Endothelial cell of umbilical vein (primary cell): ENCODE data around the gene ATPAF1. TPM values are rescaled to one million over a fixed set of nuclear protein-coding genes. Genes with fewer than 3 reads are reported as not detected.

Source experiments
- BruUV-seq: library from RNA; stranded (reverse); fragments of 400-500 nt; replicated peaks from 2 replicates; lab custom pipeline; 2021; lab: Mats Ljungman, UMichigan
- CTCF ChIA-PET: fragments of 300-600, 350-600 bp; sonication (Branson Sonifier 250); formaldehyde crosslinking; loops from one replicate; lab custom pipeline; 2021; ENCODE audit warnings: antibody characterized with exemption, inconsistent platforms; lab: Charles Lee
- POLR2A ChIA-PET: fragments of 300-600, 350-600 bp; sonication (Branson Sonifier 250); formaldehyde crosslinking; loops from one replicate; lab custom pipeline; 2021; ENCODE audit warnings: antibody characterized with exemption, inconsistent platforms; lab: Charles Lee
- DNase-seq: peaks from one replicate; pipeline ENCODE4 v3.0.0-alpha.2; 2011; ENCODE audit warnings: low read depth, low spot score
- FAIRE-seq: peaks from 2 replicates; lab custom pipeline; 2011; peaks lifted over from hg19 to GRCh38; lab: Jason Lieb, UNC
- H2AFZ ChIP-seq: 2 replicates; pipeline ENCODE4 v1.6.0; 2012; ENCODE audit warnings: low read depth, low read length, control low read depth, inconsistent platforms
- H3K27ac ChIP-seq: 2 replicates; pipeline ENCODE4 v1.5.1; 2011; ENCODE audit warnings: low read depth, mild to moderate bottlenecking, control low read depth, low read length, moderate library complexity; ENCODE audit not compliant: insufficient read depth
- H3K27me3 ChIP-seq, 2 experiments: 2 replicates each; pipeline versions ENCODE4 v1.6.0 to v1.6.1; 2011; ENCODE audit warnings: low read length in 2 of 2, mixed read lengths in 1 of 2; ENCODE audit not compliant: control insufficient read depth in 2 of 2, insufficient read depth in 2 of 2
- H3K36me3 ChIP-seq, 2 experiments: 2 replicates in 1 of 2; 3 replicates in 1 of 2; pipeline ENCODE4 v1.5.1; 2011; ENCODE audit warnings: low read length in 2 of 2, mild to moderate bottlenecking in 1 of 2, moderate library complexity in 1 of 2; ENCODE audit not compliant: control insufficient read depth in 2 of 2, insufficient read depth in 2 of 2; ENCODE audit errors: extremely low read depth in 1 of 2
- H3K4me1 ChIP-seq: 3 replicates; pipeline ENCODE4 v1.5.1; 2011; ENCODE audit warnings: mild to moderate bottlenecking, low read length; ENCODE audit not compliant: control insufficient read depth, insufficient read depth; ENCODE audit errors: extremely low read depth
- H3K4me2 ChIP-seq: 2 replicates; pipeline ENCODE4 v1.6.1; 2011; ENCODE audit warnings: low read length, control low read depth, mixed read lengths; ENCODE audit not compliant: insufficient read depth
- H3K4me3 ChIP-seq, 3 experiments: fragments of 200-600 bp in 1 of 3; sonication (generic), shearing (Covaris generic) in 1 of 3; replicated peaks in 1 of 3; 2 replicates each; pipeline ENCODE4 v1.5.1; 2011 to 2016; ENCODE audit warnings: control low read depth in 3 of 3, low read length in 3 of 3, mild to moderate bottlenecking in 2 of 3, inconsistent platforms in 1 of 3, low read depth in 1 of 3, moderate library complexity in 1 of 3; ENCODE audit not compliant: insufficient read depth in 1 of 3
- H3K79me2 ChIP-seq: 2 replicates; pipeline ENCODE4 v1.6.0; 2012; ENCODE audit warnings: low read length, inconsistent platforms; ENCODE audit not compliant: control insufficient read depth, insufficient read depth
- H3K9ac ChIP-seq: replicated peaks from 2 replicates; pipeline ENCODE3; 2011; ENCODE audit warnings: low read length, control low read depth; ENCODE audit not compliant: insufficient read depth; ENCODE audit errors: extremely low read depth
- H3K9me1 ChIP-seq: replicated peaks from 3 replicates; pipeline ENCODE4 v1.6.0; 2011; ENCODE audit warnings: mild to moderate bottlenecking, low read length; ENCODE audit not compliant: control insufficient read depth, insufficient read depth; ENCODE audit errors: extremely low read depth
- H3K9me3 ChIP-seq: replicated peaks from 2 replicates; pipeline ENCODE4 v1.5.1; 2012; ENCODE audit warnings: low read length, inconsistent platforms; ENCODE audit not compliant: control insufficient read depth, insufficient read depth
- H4K20me1 ChIP-seq: replicated peaks from 2 replicates; pipeline ENCODE3; 2011; ENCODE audit warnings: mild to moderate bottlenecking, low read length; ENCODE audit not compliant: control insufficient read depth, insufficient read depth; ENCODE audit errors: extremely low read depth
- CTCF ChIP-seq, 2 donors: IDR thresholded peaks; 1 replicate in 1 of 2; 2 replicates in 1 of 2; pipeline ENCODE4 v1.5.1; 2011; ENCODE audit warnings: low read length in 2 of 2, mild to moderate bottlenecking in 2 of 2, moderate library complexity in 2 of 2, control low read depth in 1 of 2, inconsistent platforms in 1 of 2, low read depth in 1 of 2; ENCODE audit not compliant: insufficient read depth in 1 of 2; ENCODE audit errors: extremely low read depth in 1 of 2
- EZH2 ChIP-seq: IDR thresholded peaks from 2 replicates; pipeline ENCODE4 v1.6.1; 2012; ENCODE audit warnings: borderline replicate concordance, low read depth, mild to moderate bottlenecking, moderate library complexity, low read length, inconsistent platforms; ENCODE audit not compliant: severe bottlenecking
- FOS ChIP-seq: IDR thresholded peaks from 2 replicates; pipeline ENCODE4 v1.6.1; 2011; ENCODE audit warnings: mild to moderate bottlenecking, low read length, moderate library complexity, borderline replicate concordance; ENCODE audit not compliant: insufficient read depth
- GATA2 ChIP-seq: IDR thresholded peaks from 2 replicates; pipeline ENCODE4 v1.7.0; 2011; ENCODE audit warnings: low read depth, mild to moderate bottlenecking, moderate library complexity, mixed read lengths, low read length; ENCODE audit not compliant: insufficient read length, insufficient read depth
- JUN ChIP-seq: IDR thresholded peaks from 2 replicates; pipeline ENCODE4 v1.6.1; 2011; ENCODE audit warnings: borderline replicate concordance, low read depth; ENCODE audit not compliant: insufficient read length, insufficient read depth
- MAX ChIP-seq: IDR thresholded peaks from 2 replicates; pipeline ENCODE4 v1.6.1; 2011; ENCODE audit not compliant: insufficient read depth, insufficient read length
- MYC ChIP-seq: IDR thresholded peaks from one replicate; pipeline ENCODE4 v1.6.1; 2011; ENCODE audit warnings: mild to moderate bottlenecking, low read depth, low read length
- POLR2A ChIP-seq: IDR thresholded peaks from 2 replicates; pipeline ENCODE4 v1.6.1; 2012; ENCODE audit warnings: low read depth, mild to moderate bottlenecking, control low read depth, low read length
- POLR2AphosphoS5 ChIP-seq: IDR thresholded peaks from 2 replicates; pipeline ENCODE4 v1.6.1; 2012; ENCODE audit warnings: low read depth, mild to moderate bottlenecking, control low read depth, low read length, moderate library complexity; ENCODE audit not compliant: insufficient read depth
- dilution Hi-C: fragments of 300-500 bp; cut with MboI; formaldehyde crosslinking; loops from one replicate; pipeline ENCODE4 v1.15.0; 2019; ENCODE audit warnings: low sequenced_read_pairs; ENCODE audit not compliant: extremely low pct_ligation_motif_present
- intact Hi-C: fragments of 100-400 bp; cut with micrococcal nuclease; formaldehyde crosslinking; loops from one replicate; pipeline ENCODE4 v1.10.0; 2022
- polyA plus RNA-seq, 4 experiments: library from polyadenylated mRNA; depleted of rRNA in 3 of 4; stranded (reverse) in 3 of 4; unstranded in 1 of 4; fragments of >200 nt; gene quantifications; 2 replicates each; pipeline versions ENCODE4 v1.2.1 to v1.2.3, GENCODE V29; 2011 to 2012; ENCODE audit warnings: missing spikeins in 1 of 4
- total RNA-seq: library from RNA; stranded (reverse); gene quantifications from 2 replicates; pipeline ENCODE4 v1.2.3, GENCODE V29; 2021

The ATPAF1 gene
- total and polyA plus RNA-seq, 2 donors (not counting 3 experiments of a cell fraction or from before 2014, with no cell fraction given) = 28.3 to 29.6 TPM

DNA sequence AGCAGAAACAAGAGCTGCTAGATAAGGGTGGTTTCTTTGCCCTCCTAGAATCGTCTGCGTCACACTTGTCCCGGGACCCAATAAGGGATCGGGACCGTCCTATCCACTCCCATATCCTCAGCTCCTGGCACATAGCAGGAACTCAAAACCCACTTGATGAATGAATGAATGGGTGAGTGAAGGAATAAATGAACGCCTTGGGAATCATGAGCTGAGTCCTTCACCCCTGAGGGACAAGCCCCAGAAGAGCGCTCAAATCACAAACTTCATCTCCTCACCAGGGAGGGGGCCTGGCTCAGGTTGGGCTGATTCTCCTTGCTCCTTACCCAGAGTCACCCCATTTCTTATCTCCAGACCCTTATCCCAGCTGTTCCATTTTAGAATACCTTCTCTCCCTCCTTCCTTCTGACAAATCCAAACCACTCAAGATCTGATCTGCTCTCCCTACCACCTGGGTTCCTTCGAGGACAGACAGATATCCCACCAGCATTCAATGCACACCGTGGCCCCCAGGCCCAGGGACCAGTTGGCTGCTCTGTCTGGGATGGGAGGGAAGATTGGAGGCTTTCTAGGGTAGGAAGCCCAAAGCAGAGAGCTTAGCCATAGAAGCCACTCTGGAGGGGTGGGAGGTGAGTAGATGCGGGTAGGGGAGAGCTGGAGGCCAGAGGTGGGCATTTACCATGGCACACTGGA lies 50.9 kb downstream of the ATPAF1 start:
- no peaks in the 10 kb centered on the region for H3K27me3 ChIP-seq
- FAIRE-seq (peak; percentile 4), DNase-seq (no peak)
- no peak overlapping the region for H3K27ac ChIP-seq
- peak overlapping the region; percentile 83 for H2AFZ ChIP-seq
- dilution Hi-C loops (no loop called here), intact Hi-C loops (loop anchor here (2.0 kb wide), 1 partner anchor 52 kb away; the partner anchor contains the start of gene ATPAF1)
- H3K36me3 ChIP-seq = no peaks in the 10 kb centered on the region
- no TSS peak for BruUV-seq
- H3K9ac ChIP-seq = peak overlapping the region; percentile 33
- CTCF ChIA-PET = interaction anchor here (1.0 to 3.1 kb wide), 8 partner anchors 11 to 170 kb away, joined by 3 to 21 read pairs (median 4); partner anchors contain the start of genes EFCAB14 and MKNK1
- POLR2A ChIA-PET = interaction anchor here (1.2 to 1.7 kb wide), 3 partner anchors 11 to 108 kb away, joined by 4 to 8 read pairs (median 4); partner anchors contain the start of gene MKNK1
- H3K4me2 ChIP-seq = peak overlapping the region; percentile 78
- H3K9me1 ChIP-seq = no peaks in the 10 kb centered on the region
- TF ChIP-seq MYC = no peak
- no peak for TF ChIP-seq EZH2
- TF ChIP-seq POLR2A = no peak
- TF ChIP-seq JUN = no peak
- TF ChIP-seq POLR2AphosphoS5 = no peak
- no peak for TF ChIP-seq CTCF (IDR thresholded peaks at IDR 0.05; ENCODE audit: extremely low read depth in 1 of 2, insufficient read depth in 1 of 2, low read depth in 1 of 2, low read length in 2 of 2)
- TF ChIP-seq MAX = no peak
- TF ChIP-seq GATA2 = no peak
- TF ChIP-seq FOS = no peak
- no peaks in the 10 kb centered on the region for H4K20me1 ChIP-seq
- no peaks in the 10 kb centered on the region for H3K79me2 ChIP-seq
- peaks cover 11% of the 10 kb centered on the region for H3K4me1 ChIP-seq
- H3K9me3 ChIP-seq = no peaks in the 10 kb centered on the region
- peak overlapping the region; percentile 44 to 70 (median 62) for H3K4me3 ChIP-seq
